Activated CD8-positive, alpha-beta T cell treated with anti-CD3 and anti-CD28 coated beads for 36 hours (primary cell): Measurements from ENCODE around the gene PXMP4. TPM values are rescaled to one million over a fixed set of nuclear protein-coding genes. Genes with fewer than 3 reads are reported as not detected.

Source experiments
- ATAC-seq: fragments of 200-7000 bp; cut with Tn5 transposase; one replicate; pipeline ENCODE4 v1.10.0; 2021; ENCODE audit warnings: mild to moderate bottlenecking, moderate library complexity
- CTCF ChIA-PET: fragments of 350-600 bp; sonication (Branson Sonifier 250); formaldehyde crosslinking; loops from one replicate; lab custom pipeline; 2021; ENCODE audit warnings: antibody characterized with exemption; lab: Charles Lee
- POLR2A ChIA-PET: fragments of 350-600 bp; sonication (Branson Sonifier 250); formaldehyde crosslinking; loops from one replicate; lab custom pipeline; 2021; ENCODE audit warnings: antibody characterized with exemption; lab: Charles Lee
- DNase-seq: peaks from one replicate; pipeline ENCODE4 v3.0.0-alpha.2; 2020
- H3K27ac Mint-ChIP-seq: one replicate; pipeline ENCODE4 v1.8.0; 2021; ENCODE audit warnings: mild to moderate bottlenecking, mixed read lengths
- H3K27me3 Mint-ChIP-seq: one replicate; pipeline ENCODE4 v1.8.0; 2021; ENCODE audit warnings: mixed read lengths
- H3K36me3 Mint-ChIP-seq: one replicate; pipeline ENCODE4 v1.8.0; 2021; ENCODE audit warnings: low read depth, mixed read lengths
- H3K4me1 Mint-ChIP-seq: one replicate; pipeline ENCODE4 v1.8.0; 2021; ENCODE audit warnings: low read depth, mixed read lengths
- H3K4me3 Mint-ChIP-seq: one replicate; pipeline ENCODE4 v1.8.0; 2021; ENCODE audit warnings: mild to moderate bottlenecking, moderate library complexity, mixed read lengths
- H3K9me3 Mint-ChIP-seq: one replicate; pipeline ENCODE4 v1.8.0; 2021; ENCODE audit warnings: mixed read lengths
- CTCF ChIP-seq: fragments of 200-600 bp; IDR thresholded peaks from one replicate; pipeline ENCODE4 v1.8.0; 2022; ENCODE audit warnings: antibody characterized with exemption, mild to moderate bottlenecking
- intact Hi-C: fragments of 100-400 bp; cut with micrococcal nuclease; formaldehyde crosslinking; loops from one replicate; pipeline ENCODE4 v1.10.0; 2022
- total RNA-seq, 2 experiments: library from RNA; stranded (reverse); gene quantifications; one replicate each; pipeline ENCODE4 v1.2.3, GENCODE V29; 2021

The PXMP4 gene
- total RNA-seq, 2 experiments from 2014 or later: 6.9 to 7.3 TPM

- no peaks in the 10 kb centered on the region for H3K27me3 Mint-ChIP-seq
- intact Hi-C loops: loop anchor here (5.0 kb wide), 1 partner anchor 48 kb away; the partner anchor contains the start of gene ZNF341
- ATAC-seq (no peak), DNase-seq (no peak)
- ChIA-PET CTCF (interaction anchor here (1.1 to 7.6 kb wide), 4 partner anchors 13 to 20 kb away, joined by 3 to 71 read pairs (median 6); partner anchors contain the start of gene ACTL10), POLR2A (interaction anchor here (0.9 to 12.5 kb wide), 4 partner anchors 16 to 48 kb away, joined by 5 to 262 read pairs (median 27); partner anchors contain the start of genes ACTL10, C20orf144, NECAB3 and PXMP4)
- peak overlapping the region; percentile 95 for H3K4me3 Mint-ChIP-seq
- peak overlapping the region; percentile 92 for H3K27ac Mint-ChIP-seq
- no peaks in the 10 kb centered on the region for H3K9me3 Mint-ChIP-seq
- peaks cover 83% of the 10 kb centered on the region for H3K4me1 Mint-ChIP-seq
- H3K36me3 Mint-ChIP-seq: peaks cover 41% of the 10 kb centered on the region
- TF ChIP-seq CTCF: no peak
Observed at GRCh38 chr20:33684533-33685327, 35.4 kb downstream of the PXMP4 start.

- Mint-ChIP-seq H3K27me3 (no peaks in the 10 kb centered on the region), H3K36me3 (peaks cover 67% of the 10 kb centered on the region), H3K9me3 (no peaks in the 10 kb centered on the region), H3K27ac (peak overlapping the region; percentile 86), H3K4me1 (peaks cover 74% of the 10 kb centered on the region), H3K4me3 (peak overlapping the region; percentile 30)
- intact Hi-C loops: no loop called here
- ChIA-PET CTCF (interaction anchor here (0.9 to 7.6 kb wide), 4 partner anchors 11 to 192 kb away, joined by 3 to 71 read pairs (median 4); partner anchors contain the start of genes ACTL10, CBFA2T2 and ZNF341), POLR2A (interaction anchor here (0.9 to 12.5 kb wide), 4 partner anchors 13 to 50 kb away, joined by 3 to 262 read pairs (median 15); partner anchors contain the start of genes ACTL10, C20orf144, NECAB3 and PXMP4)
- no peak for TF ChIP-seq CTCF
- peak; percentile 54 for DNase-seq
- peak; percentile 7 for ATAC-seq
Observed at GRCh38 chr20:33681728-33682353, 38.3 kb downstream of the PXMP4 start.

- TF ChIP-seq CTCF: no peak
- no peaks in the 10 kb centered on the region for H3K27me3 Mint-ChIP-seq
- no peaks in the 10 kb centered on the region for H3K9me3 Mint-ChIP-seq
- H3K4me3 Mint-ChIP-seq: peak overlapping the region; percentile 30
- intact Hi-C loops: no loop called here
- no peak for ATAC-seq
- DNase-seq: no peak
- H3K36me3 Mint-ChIP-seq: peaks cover 72% of the 10 kb centered on the region
- peaks cover 70% of the 10 kb centered on the region for H3K4me1 Mint-ChIP-seq
- POLR2A ChIA-PET: interaction anchor here (0.6 to 12.5 kb wide), 6 partner anchors 12 to 1557 kb away, joined by 3 to 262 read pairs (median 3); partner anchors contain the start of genes ACTL10, C20orf144, NECAB3 and PXMP4
- CTCF ChIA-PET: interaction anchor here (0.8 to 7.6 kb wide), 4 partner anchors 11 to 51 kb away, joined by 3 to 71 read pairs (median 4); partner anchors contain the start of genes ACTL10 and ZNF341
- H3K27ac Mint-ChIP-seq: peak overlapping the region; percentile 86
Observed at GRCh38 chr20:33681288-33681687, 38.8 kb downstream of the PXMP4 start.

GRCh38 chr20:33680686-33681085 is 39.4 kb downstream of the PXMP4 start:
- Mint-ChIP-seq H3K36me3 (peaks cover 73% of the 10 kb centered on the region), H3K4me1 (peaks cover 70% of the 10 kb centered on the region), H3K4me3 (no peak overlapping the region), H3K27me3 (no peaks in the 10 kb centered on the region), H3K9me3 (no peaks in the 10 kb centered on the region), H3K27ac (peak overlapping the region; percentile 8)
- intact Hi-C loops: no loop called here
- ATAC-seq: no peak
- no peak for DNase-seq
- TF ChIP-seq CTCF: no peak
- ChIA-PET POLR2A (interaction anchor here (0.6 to 12.5 kb wide), 5 partner anchors 12 to 1557 kb away, joined by 3 to 262 read pairs (median 5); partner anchors contain the start of genes ACTL10, C20orf144, NECAB3 and ZNF341), CTCF (interaction anchor here (0.8 to 7.6 kb wide), 4 partner anchors 10 to 27 kb away, joined by 3 to 71 read pairs (median 4); partner anchors contain the start of gene ACTL10)
